GM12892 (cell line): ENCODE measurements around the gene CA12.

Experiments used
- POLR2A ChIP-seq: IDR thresholded peaks from 2 replicates; pipeline ENCODE4 v1.6.1; 2011; ENCODE audit warnings: low read depth, low read length, control low read depth
- POLR2AphosphoS5 ChIP-seq: IDR thresholded peaks from 2 replicates; pipeline ENCODE4 v1.6.1; 2011; ENCODE audit warnings: low read depth, low read length, control low read depth
- TAF1 ChIP-seq: IDR thresholded peaks from 2 replicates; pipeline ENCODE4 v1.6.1; 2011; ENCODE audit warnings: low read depth, mild to moderate bottlenecking, control low read depth, low read length, borderline replicate concordance

- TF ChIP-seq POLR2AphosphoS5 (no peak), TAF1 (no peak), POLR2A (no peak)
Measured at GRCh38 chr15:63426552-63426951, 44.9 kb upstream of the CA12 start.
